MCF 10A (cell line): ENCODE data around the gene WDR49. TPM values are rescaled to one million over a fixed set of nuclear protein-coding genes. Genes with fewer than 3 reads are reported as not detected.
"Not testable (repeated sequence)": the region's sequence is repeated elsewhere in the genome, so short reads cannot be mapped to it uniquely, and the experiment has no call there.

Experiments used
- BruUV-seq: library from RNA; stranded (reverse); fragments of 400-500 nt; replicated peaks from 2 replicates; lab custom pipeline; 2021; lab: Mats Ljungman, UMichigan
- CTCF ChIA-PET: fragments of 300-600 bp; sonication (Branson Sonifier 250); formaldehyde crosslinking; extraction: SDS; loops from one replicate; lab custom pipeline; 2021; ENCODE audit warnings: antibody characterized with exemption, inconsistent platforms; lab: Yijun Ruan, JAX
- POLR2A ChIA-PET: fragments of 300-600, 350-650 bp; sonication (Branson Sonifier 250); formaldehyde crosslinking; extraction: SDS; loops from one replicate; lab custom pipeline; 2020; ENCODE audit warnings: antibody characterized with exemption, inconsistent platforms; lab: Yijun Ruan, JAX
- DNase-seq: peaks from one replicate; pipeline ENCODE4 v3.0.0-alpha.2; 2018; ENCODE audit not compliant: unreplicated experiment
- H3K27ac Mint-ChIP-seq: one replicate; pipeline ENCODE4 v1.8.0; 2022; ENCODE audit warnings: mild to moderate bottlenecking, low read depth, mixed read lengths; ENCODE audit not compliant: unreplicated experiment
- H3K27me3 Mint-ChIP-seq: one replicate; pipeline ENCODE4 v1.8.0; 2022; ENCODE audit warnings: mixed read lengths; ENCODE audit not compliant: insufficient read depth, unreplicated experiment
- H3K36me3 Mint-ChIP-seq: one replicate; pipeline ENCODE4 v1.8.0; 2022; ENCODE audit warnings: mild to moderate bottlenecking, moderate library complexity, mixed read lengths; ENCODE audit not compliant: insufficient read depth, unreplicated experiment
- H3K4me1 Mint-ChIP-seq: one replicate; pipeline ENCODE4 v1.8.0; 2022; ENCODE audit warnings: mixed read lengths; ENCODE audit not compliant: insufficient read depth, unreplicated experiment
- H3K4me3 Mint-ChIP-seq: one replicate; pipeline ENCODE4 v1.8.0; 2022; ENCODE audit warnings: mild to moderate bottlenecking, moderate library complexity, mixed read lengths; ENCODE audit not compliant: unreplicated experiment
- H3K9me3 Mint-ChIP-seq: one replicate; pipeline ENCODE4 v1.8.0; 2022; ENCODE audit warnings: mixed read lengths; ENCODE audit not compliant: unreplicated experiment
- CTCF ChIP-seq: fragments of 200-600 bp; IDR thresholded peaks from one replicate; pipeline ENCODE4 v1.8.0; 2022; ENCODE audit warnings: antibody characterized with exemption, mild to moderate bottlenecking; ENCODE audit not compliant: unreplicated experiment
- intact Hi-C: fragments of 100-400 bp; cut with micrococcal nuclease; formaldehyde crosslinking; loops from 2 replicates; pipeline ENCODE4 v1.14.1; 2022
- total RNA-seq: library from RNA; stranded (reverse); gene quantifications from 2 replicates; pipeline ENCODE4 v1.2.3, GENCODE V29; 2022

WDR49 gene
- total RNA-seq, 1 experiment from 2014 or later, result 0.98 TPM

- Mint-ChIP-seq H3K27me3 (no peaks in the 10 kb centered on the region), H3K27ac (no peak overlapping the region), H3K4me1 (no peaks in the 10 kb centered on the region), H3K4me3 (no peak overlapping the region), H3K36me3 (no peaks in the 10 kb centered on the region), H3K9me3 (no peaks in the 10 kb centered on the region)
- TF ChIP-seq CTCF, result no peak
- BruUV-seq, result no TSS peak
- ChIA-PET POLR2A (no interaction called here), CTCF (interaction anchor here (0.5 kb wide), 1 partner anchor 1434 kb away, joined by 3 read pairs; no protein-coding TSS in a partner anchor)
- intact Hi-C loops, result no loop called here
- DNase-seq, result no peak
Observed at GRCh38 chr3:167644611-167645010, 9.1 kb downstream of the WDR49 start.

GRCh38 chr3:167631471-167631870 lies 22.3 kb downstream of the WDR49 start:
- no TSS peak for BruUV-seq
- CTCF ChIA-PET, result no interaction called here
- Mint-ChIP-seq H3K4me1 (no peaks in the 10 kb centered on the region), H3K36me3 (no peaks in the 10 kb centered on the region), H3K27me3 (peaks cover 11% of the 10 kb centered on the region), H3K9me3 (no peaks in the 10 kb centered on the region), H3K27ac (no peak overlapping the region), H3K4me3 (no peak overlapping the region)
- intact Hi-C loops, result no loop called here
- DNase-seq, result no peak
- TF ChIP-seq CTCF, result no peak
- POLR2A ChIA-PET, result no interaction called here

GRCh38 chr3:167626490-167626889 lies 27.3 kb downstream of the WDR49 start:
- no peak for TF ChIP-seq CTCF
- no peaks in the 10 kb centered on the region for H3K9me3 Mint-ChIP-seq
- H3K36me3 Mint-ChIP-seq, result no peaks in the 10 kb centered on the region
- H3K4me1 Mint-ChIP-seq, result no peaks in the 10 kb centered on the region
- H3K27me3 Mint-ChIP-seq, result peaks cover 38% of the 10 kb centered on the region
- no peak overlapping the region for H3K4me3 Mint-ChIP-seq
- intact Hi-C loops, result no loop called here
- ChIA-PET POLR2A (no interaction called here), CTCF (no interaction called here)
- peak; percentile 6 for DNase-seq
- H3K27ac Mint-ChIP-seq, result no peak overlapping the region
- no TSS peak for BruUV-seq

- H3K4me3 Mint-ChIP-seq, result no peak overlapping the region
- intact Hi-C loops, result no loop called here
- peaks cover 45% of the 10 kb centered on the region for H3K27me3 Mint-ChIP-seq
- no peaks in the 10 kb centered on the region for H3K9me3 Mint-ChIP-seq
- ChIA-PET CTCF (interaction anchor here (0.8 kb wide), 1 partner anchor 213 kb away, joined by 5 read pairs; no protein-coding TSS in a partner anchor), POLR2A (interaction anchor here (0.6 kb wide), 1 partner anchor 19 kb away, joined by 3 read pairs; no protein-coding TSS in a partner anchor)
- no TSS peak for BruUV-seq
- no peaks in the 10 kb centered on the region for H3K36me3 Mint-ChIP-seq
- H3K4me1 Mint-ChIP-seq, result no peaks in the 10 kb centered on the region
- DNase-seq, result no peak
- H3K27ac Mint-ChIP-seq, result no peak overlapping the region
- TF ChIP-seq CTCF, result no peak
Observed at GRCh38 chr3:167615030-167615429, 38.7 kb downstream of the WDR49 start.

GRCh38 chr3:167614196-167614595 lies 39.5 kb downstream of the WDR49 start:
- intact Hi-C loops, POLR2A ChIA-PET, CTCF ChIA-PET: not testable (repeated sequence)

More at GRCh38 chr3:167614196-167614595, 39.5 kb downstream of the WDR49 start:
- H3K4me3 Mint-ChIP-seq, H3K36me3 Mint-ChIP-seq, DNase-seq, H3K27ac Mint-ChIP-seq, H3K9me3 Mint-ChIP-seq, H3K4me1 Mint-ChIP-seq, BruUV-seq: not testable (repeated sequence)
- H3K27me3 Mint-ChIP-seq, result peaks cover 41% of the 10 kb centered on the region
